GM13977 (cell line): Measurements from ENCODE around the gene NGEF.

Source experiments
- DNase-seq: peaks from one replicate; pipeline ENCODE4 v3.0.0; 2012; ENCODE audit warnings: low spot score
- CTCF ChIP-seq: IDR thresholded peaks from 2 replicates; pipeline ENCODE4 v1.5.1; 2012; ENCODE audit warnings: mild to moderate bottlenecking, control low read depth; ENCODE audit not compliant: insufficient read depth; ENCODE audit errors: extremely low read depth, missing control alignments
- in situ Hi-C: fragments of 300-500 bp; cut with MboI; formaldehyde crosslinking; loops from one replicate; pipeline ENCODE4 v1.12.0; 2022; ENCODE audit warnings: low sequenced_read_pairs, low pct_unique_long_range_greater_than_20kb, mixed read lengths, inconsistent platforms; ENCODE audit not compliant: unreplicated experiment

Gene NGEF

GRCh38 chr2:233036162-233036838 lies 23.2 kb upstream of the NGEF start:
- in situ Hi-C loops, result loop anchor here (25.0 kb wide), 1 partner anchor 174 kb away; the partner anchor contains the start of gene SNORC
- no peak for TF ChIP-seq CTCF

GRCh38 chr2:233035426-233036161 lies 22.5 kb upstream of the NGEF start:
- in situ Hi-C loops, result loop anchor here (25.0 kb wide), 1 partner anchor 173 kb away; the partner anchor contains the start of gene SNORC
- TF ChIP-seq CTCF, result no peak

More at GRCh38 chr2:233036162-233036838, 23.2 kb upstream of the NGEF start:
- no peak for DNase-seq

GRCh38 chr2:233034091-233034882 lies 21.2 kb upstream of the NGEF start:
- TF ChIP-seq CTCF, result no peak
- in situ Hi-C loops, result loop anchor here (25.0 kb wide), 1 partner anchor 172 kb away; the partner anchor contains the start of gene SNORC

More at GRCh38 chr2:233035426-233036161, 22.5 kb upstream of the NGEF start:
- no peak for DNase-seq

GRCh38 chr2:233033672-233034071 lies 20.6 kb upstream of the NGEF start:
- no peak for TF ChIP-seq CTCF
- in situ Hi-C loops, result loop anchor here (25.0 kb wide), 1 partner anchor 171 kb away; the partner anchor contains the start of gene SNORC
- DNase-seq, result no peak

More at GRCh38 chr2:233034091-233034882, 21.2 kb upstream of the NGEF start:
- no peak for DNase-seq

GRCh38 chr2:233032551-233033320 lies 19.7 kb upstream of the NGEF start, which contains the start of gene NEU2:
TSS of gene NEU2 (plus strand) at chr2:233032672. CDS start at chr2:233032672, 0 bp downstream.
- in situ Hi-C loops, result loop anchor here (25.0 kb wide), 1 partner anchor 170 kb away; the partner anchor contains the start of gene SNORC
- no peak for TF ChIP-seq CTCF
- no peak for DNase-seq
